Endothelial cell (in vitro differentiated cells): ENCODE data around the gene DEFB124. TPM values are rescaled to one million over a fixed set of nuclear protein-coding genes. Genes with fewer than 3 reads are reported as not detected.
A peak's percentile ranks its signal among the peaks of the same experiment; 100 is the strongest.
"Not testable (repeated sequence)": the region's sequence is repeated elsewhere in the genome, so short reads cannot be mapped to it uniquely, and the experiment has no call there.

Experiments
- DNase-seq: peaks from one replicate; pipeline ENCODE4 v3.0.0; 2021; ENCODE audit warnings: low spot score
- H3K27ac Mint-ChIP-seq: one replicate; pipeline ENCODE4 v1.8.0; 2021; ENCODE audit warnings: mixed read lengths, inconsistent platforms; ENCODE audit not compliant: unreplicated experiment
- H3K27me3 Mint-ChIP-seq: one replicate; pipeline ENCODE4 v1.8.0; 2021; ENCODE audit warnings: mild to moderate bottlenecking, moderate library complexity, mixed read lengths, inconsistent platforms; ENCODE audit not compliant: unreplicated experiment
- H3K36me3 Mint-ChIP-seq: one replicate; pipeline ENCODE4 v1.8.0; 2021; ENCODE audit warnings: mild to moderate bottlenecking, low read depth, mixed read lengths, inconsistent platforms; ENCODE audit not compliant: unreplicated experiment
- H3K4me1 Mint-ChIP-seq: one replicate; pipeline ENCODE4 v1.8.0; 2021; ENCODE audit warnings: mild to moderate bottlenecking, mixed read lengths, inconsistent platforms; ENCODE audit not compliant: unreplicated experiment
- H3K4me3 Mint-ChIP-seq: one replicate; pipeline ENCODE4 v1.8.0; 2021; ENCODE audit warnings: mild to moderate bottlenecking, mixed read lengths, inconsistent platforms; ENCODE audit not compliant: unreplicated experiment
- H3K9me3 Mint-ChIP-seq: one replicate; pipeline ENCODE4 v1.8.0; 2021; ENCODE audit warnings: mixed read lengths, inconsistent platforms; ENCODE audit not compliant: unreplicated experiment
- total RNA-seq: library from RNA; stranded (reverse); fragmentation: NEBNext Ultra II Directional; extraction: Animal tissue kit (Norgen Biotek cat#: 25700); gene quantifications from one replicate; pipeline ENCODE4 v1.2.1, GENCODE V29; 2021; ENCODE audit not compliant: unreplicated experiment
- TF ChIP-seq, protein P1 (sequence below): fragments of 200-600 bp; sonication (generic); IDR thresholded peaks from one replicate; pipeline ENCODE4 v1.5.0; 2021; ENCODE audit warnings: antibody characterized with exemption; ENCODE audit not compliant: unreplicated experiment

The DEFB124 gene
- total RNA-seq, 1 donor from 2014 or later, result not detected

DNA sequence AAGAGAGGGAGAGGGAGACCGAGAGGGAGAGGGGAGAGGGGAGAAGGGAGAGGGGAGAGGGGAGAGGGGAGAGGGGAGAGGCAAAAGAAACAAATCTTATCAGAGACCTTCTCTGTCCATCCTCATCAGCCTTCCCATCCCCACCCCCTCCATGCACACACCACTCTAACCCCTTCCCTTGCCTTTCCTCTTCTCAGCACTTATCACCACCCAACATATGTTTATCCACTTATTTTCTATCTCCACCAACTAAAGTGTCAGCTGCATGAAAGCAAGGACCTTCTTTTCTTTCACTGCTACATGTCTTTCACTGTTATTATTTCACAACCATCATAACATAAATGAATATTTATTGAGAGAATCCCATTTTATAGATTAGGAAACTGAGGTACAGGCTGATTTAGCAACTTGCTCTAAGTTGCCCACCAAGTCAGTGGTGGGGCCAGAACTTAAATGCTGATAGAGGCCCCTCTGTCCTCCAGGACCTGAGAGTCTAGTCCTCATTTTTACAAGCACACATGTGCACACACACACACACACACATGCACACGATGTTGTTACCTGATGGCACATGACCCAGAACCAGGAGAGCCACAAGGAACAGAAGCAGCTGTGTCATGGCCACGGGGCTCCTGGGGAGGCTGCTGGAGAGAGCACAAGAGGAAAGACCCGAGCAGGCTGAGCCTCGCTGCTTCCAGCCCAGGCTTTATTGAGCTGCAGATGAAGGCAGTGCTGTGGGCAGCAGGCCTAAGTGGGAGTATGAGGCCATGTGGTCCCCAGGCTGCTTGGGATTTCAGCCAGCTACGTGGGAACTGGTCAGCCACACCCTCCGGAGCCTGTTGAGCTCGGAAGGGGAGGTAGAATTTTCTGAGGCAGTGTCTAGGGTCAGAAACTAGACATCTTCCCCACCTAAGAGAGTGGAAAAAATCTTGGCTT, 2.3 kb downstream of the DEFB124 start:
- H3K4me1 Mint-ChIP-seq, result no peaks in the 10 kb centered on the region

DNA sequence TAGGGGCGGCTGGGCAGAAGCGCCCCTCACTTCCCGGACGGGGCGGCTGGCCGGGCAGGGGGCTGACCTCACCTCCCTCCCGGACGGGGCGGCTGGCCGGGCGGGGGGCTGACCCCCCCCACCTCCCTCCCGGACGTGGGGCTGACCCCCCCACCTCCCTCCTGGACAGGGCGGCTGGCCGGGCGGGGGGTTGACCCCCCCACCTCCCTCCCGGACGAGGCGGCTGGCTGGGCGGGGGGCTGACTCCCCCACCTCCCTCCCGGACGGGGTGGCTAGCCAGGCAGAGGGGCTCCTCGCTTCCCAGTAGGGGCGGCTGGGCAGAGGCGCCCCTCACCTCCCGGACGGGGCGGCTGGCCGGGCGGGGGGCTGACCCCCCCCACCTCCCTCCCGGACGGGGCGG, 4.0 kb downstream of the DEFB124 start:
- DNase-seq, H3K36me3 Mint-ChIP-seq, H3K27ac Mint-ChIP-seq, H3K4me3 Mint-ChIP-seq, H3K4me1 Mint-ChIP-seq: not testable (repeated sequence)
- peaks cover 25% of the 10 kb centered on the region for H3K27me3 Mint-ChIP-seq
- peaks cover 24% of the 10 kb centered on the region for H3K9me3 Mint-ChIP-seq

More for the DNA sequence above, 2.3 kb downstream of the DEFB124 start:
- DNase-seq, result no peak
- Mint-ChIP-seq H3K4me3 (peak overlapping the region; percentile 82), H3K9me3 (peaks cover 24% of the 10 kb centered on the region), H3K27me3 (peaks cover 29% of the 10 kb centered on the region), H3K36me3 (peaks cover 6% of the 10 kb centered on the region), H3K27ac (peak overlapping the region; percentile 49)
- TF ChIP-seq, protein P1, sequence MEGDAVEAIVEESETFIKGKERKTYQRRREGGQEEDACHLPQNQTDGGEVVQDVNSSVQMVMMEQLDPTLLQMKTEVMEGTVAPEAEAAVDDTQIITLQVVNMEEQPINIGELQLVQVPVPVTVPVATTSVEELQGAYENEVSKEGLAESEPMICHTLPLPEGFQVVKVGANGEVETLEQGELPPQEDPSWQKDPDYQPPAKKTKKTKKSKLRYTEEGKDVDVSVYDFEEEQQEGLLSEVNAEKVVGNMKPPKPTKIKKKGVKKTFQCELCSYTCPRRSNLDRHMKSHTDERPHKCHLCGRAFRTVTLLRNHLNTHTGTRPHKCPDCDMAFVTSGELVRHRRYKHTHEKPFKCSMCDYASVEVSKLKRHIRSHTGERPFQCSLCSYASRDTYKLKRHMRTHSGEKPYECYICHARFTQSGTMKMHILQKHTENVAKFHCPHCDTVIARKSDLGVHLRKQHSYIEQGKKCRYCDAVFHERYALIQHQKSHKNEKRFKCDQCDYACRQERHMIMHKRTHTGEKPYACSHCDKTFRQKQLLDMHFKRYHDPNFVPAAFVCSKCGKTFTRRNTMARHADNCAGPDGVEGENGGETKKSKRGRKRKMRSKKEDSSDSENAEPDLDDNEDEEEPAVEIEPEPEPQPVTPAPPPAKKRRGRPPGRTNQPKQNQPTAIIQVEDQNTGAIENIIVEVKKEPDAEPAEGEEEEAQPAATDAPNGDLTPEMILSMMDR, result no peak

DNA sequence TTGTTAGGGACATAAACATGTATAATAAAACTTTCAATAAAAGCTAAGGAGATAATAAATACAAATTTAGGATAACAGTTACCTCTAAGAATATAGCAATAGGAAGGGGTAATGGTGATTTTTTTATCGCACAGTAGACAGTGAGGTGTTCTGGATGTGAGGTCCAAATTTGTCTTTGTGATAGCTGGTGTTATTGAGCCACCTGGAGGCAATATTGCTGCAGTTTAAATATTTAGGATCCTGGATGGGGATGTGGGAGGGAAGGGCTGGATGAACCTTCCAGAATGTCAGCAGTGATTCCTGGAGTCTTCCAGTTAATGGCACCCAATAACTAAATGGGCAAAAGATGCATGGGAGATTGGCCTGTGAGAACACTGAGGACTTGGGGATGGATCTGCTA, 20.6 kb downstream of the DEFB124 start:
- Mint-ChIP-seq H3K9me3 (peaks cover 9% of the 10 kb centered on the region), H3K36me3 (no peaks in the 10 kb centered on the region), H3K27ac (no peak overlapping the region), H3K27me3 (peaks cover 3% of the 10 kb centered on the region), H3K4me1 (no peaks in the 10 kb centered on the region), H3K4me3 (no peak overlapping the region)
- DNase-seq, result no peak
- TF ChIP-seq, protein P1, result no peak

DNA sequence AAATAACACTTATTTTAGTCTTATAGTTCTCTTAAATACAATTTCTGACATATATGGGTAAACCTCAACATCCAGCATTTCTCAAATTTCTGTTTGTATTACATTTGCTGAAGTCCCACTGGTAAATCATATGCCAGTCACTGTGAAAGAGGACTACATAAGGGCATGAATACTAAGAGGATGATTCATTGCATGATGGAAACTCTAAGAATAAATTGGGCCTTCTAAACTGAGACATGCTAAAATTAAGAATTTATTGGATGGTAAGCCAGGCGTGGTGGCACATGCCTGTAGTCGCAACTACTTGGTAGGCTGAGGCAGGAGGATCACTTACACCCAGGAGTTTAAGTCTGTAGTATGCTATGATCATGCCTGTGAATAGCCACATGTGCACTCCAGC, 22.4 kb downstream of the DEFB124 start:
- Mint-ChIP-seq H3K9me3 (peaks cover 20% of the 10 kb centered on the region), H3K27ac (no peak overlapping the region)
- TF ChIP-seq, protein P1, result no peak

DNA sequence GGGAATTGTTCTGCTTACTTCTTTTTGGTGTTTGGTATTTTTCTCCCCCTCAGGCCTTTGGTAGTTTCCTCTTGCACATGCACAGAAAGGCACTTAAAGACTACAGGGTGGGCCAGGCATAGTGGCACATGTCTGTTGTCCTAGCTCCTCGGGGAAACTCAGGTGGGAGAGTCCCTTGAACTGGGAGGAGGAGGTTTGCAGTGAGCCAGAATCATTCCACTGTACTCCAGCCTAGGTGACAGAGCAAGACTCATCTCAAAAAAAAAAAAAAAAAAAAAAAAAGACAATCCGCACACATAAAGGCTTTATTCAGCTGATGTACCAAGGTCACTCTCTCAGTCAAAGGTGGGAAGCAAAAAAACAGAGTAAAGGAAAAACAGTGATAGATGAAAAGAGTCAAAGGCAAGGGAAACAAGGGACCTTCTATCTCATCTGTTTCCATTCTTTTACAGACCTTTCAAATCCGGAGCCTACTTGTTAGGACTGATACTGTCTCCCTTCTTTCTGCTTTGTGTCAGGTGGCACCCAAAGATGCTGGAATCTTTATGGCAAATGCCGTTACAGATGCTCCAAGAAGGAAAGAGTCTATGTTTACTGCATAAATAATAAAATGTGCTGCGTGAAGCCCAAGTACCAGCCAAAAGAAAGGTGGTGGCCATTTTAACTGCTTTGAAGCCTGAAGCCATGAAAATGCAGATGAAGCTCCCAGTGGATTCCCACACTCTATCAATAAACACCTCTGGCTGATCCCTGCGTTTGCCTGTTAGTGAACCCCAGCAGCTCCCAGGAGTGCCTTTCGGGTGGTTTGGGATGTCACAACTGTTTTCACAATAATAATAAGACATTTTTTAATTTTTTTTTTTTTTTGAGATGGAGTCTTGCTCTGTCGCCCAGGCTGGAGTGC, 25.2 kb downstream of the DEFB124 start:
- H3K27me3 Mint-ChIP-seq, result peaks cover 3% of the 10 kb centered on the region
- H3K4me3 Mint-ChIP-seq, result no peak overlapping the region
- H3K9me3 Mint-ChIP-seq, result peaks cover 32% of the 10 kb centered on the region
- H3K36me3 Mint-ChIP-seq, result no peaks in the 10 kb centered on the region
- H3K27ac Mint-ChIP-seq, result no peak overlapping the region
- DNase-seq, result no peak
- no peaks in the 10 kb centered on the region for H3K4me1 Mint-ChIP-seq
- TF ChIP-seq, protein P1, result no peak

More for the DNA sequence above, 22.4 kb downstream of the DEFB124 start:
- H3K36me3 Mint-ChIP-seq, result no peaks in the 10 kb centered on the region
- H3K4me1 Mint-ChIP-seq, result no peaks in the 10 kb centered on the region
- no peak for DNase-seq
- peaks cover 3% of the 10 kb centered on the region for H3K27me3 Mint-ChIP-seq
- no peak overlapping the region for H3K4me3 Mint-ChIP-seq
